Glomerular visceral epithelial cell (primary cell): ENCODE measurements around the gene C12orf75.
A peak's percentile ranks its signal among the peaks of the same experiment; 100 is the strongest.
"Not testable (repeated sequence)": the region's sequence is repeated elsewhere in the genome, so short reads cannot be mapped to it uniquely, and the experiment has no call there.

ENCODE experiments used
- DNase-seq: peaks from one replicate; pipeline ENCODE4 v3.0.0-alpha.2; 2016; ENCODE audit errors: extremely low spot score

Gene C12orf75

GRCh38 chr12:105310476-105311085, 19.9 kb upstream of the C12orf75 start:
- not testable (repeated sequence) for DNase-seq

GRCh38 chr12:105311936-105312335, 18.6 kb upstream of the C12orf75 start:
- not testable (repeated sequence) for DNase-seq

- not testable (repeated sequence) for DNase-seq
These were observed 16.7 kb upstream of the C12orf75 start for GRCh38 chr12:105313755-105314154.

GRCh38 chr12:105315130-105315529, 15.4 kb upstream of the C12orf75 start:
- DNase-seq, result no peak

DNA sequence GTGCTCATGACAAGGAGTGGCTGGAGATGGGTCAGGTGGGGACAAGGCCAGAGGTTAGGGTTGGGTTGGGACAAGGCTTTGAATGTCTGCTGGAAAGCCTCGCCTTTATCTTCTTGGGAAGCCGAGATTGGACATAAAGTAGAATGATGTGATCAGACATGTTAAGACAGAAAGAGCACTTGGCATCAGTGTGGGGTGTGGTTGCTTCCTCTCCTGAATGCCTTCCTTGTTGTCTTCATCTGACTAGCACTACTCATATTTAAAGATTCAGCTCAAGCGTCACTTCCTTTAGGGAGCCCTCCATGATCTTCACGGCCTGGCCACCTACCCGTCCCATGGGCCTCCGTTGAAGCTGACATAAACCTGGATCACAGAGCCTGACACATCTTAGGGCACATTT, 14.8 kb upstream of the C12orf75 start:
- no peak for DNase-seq

DNA sequence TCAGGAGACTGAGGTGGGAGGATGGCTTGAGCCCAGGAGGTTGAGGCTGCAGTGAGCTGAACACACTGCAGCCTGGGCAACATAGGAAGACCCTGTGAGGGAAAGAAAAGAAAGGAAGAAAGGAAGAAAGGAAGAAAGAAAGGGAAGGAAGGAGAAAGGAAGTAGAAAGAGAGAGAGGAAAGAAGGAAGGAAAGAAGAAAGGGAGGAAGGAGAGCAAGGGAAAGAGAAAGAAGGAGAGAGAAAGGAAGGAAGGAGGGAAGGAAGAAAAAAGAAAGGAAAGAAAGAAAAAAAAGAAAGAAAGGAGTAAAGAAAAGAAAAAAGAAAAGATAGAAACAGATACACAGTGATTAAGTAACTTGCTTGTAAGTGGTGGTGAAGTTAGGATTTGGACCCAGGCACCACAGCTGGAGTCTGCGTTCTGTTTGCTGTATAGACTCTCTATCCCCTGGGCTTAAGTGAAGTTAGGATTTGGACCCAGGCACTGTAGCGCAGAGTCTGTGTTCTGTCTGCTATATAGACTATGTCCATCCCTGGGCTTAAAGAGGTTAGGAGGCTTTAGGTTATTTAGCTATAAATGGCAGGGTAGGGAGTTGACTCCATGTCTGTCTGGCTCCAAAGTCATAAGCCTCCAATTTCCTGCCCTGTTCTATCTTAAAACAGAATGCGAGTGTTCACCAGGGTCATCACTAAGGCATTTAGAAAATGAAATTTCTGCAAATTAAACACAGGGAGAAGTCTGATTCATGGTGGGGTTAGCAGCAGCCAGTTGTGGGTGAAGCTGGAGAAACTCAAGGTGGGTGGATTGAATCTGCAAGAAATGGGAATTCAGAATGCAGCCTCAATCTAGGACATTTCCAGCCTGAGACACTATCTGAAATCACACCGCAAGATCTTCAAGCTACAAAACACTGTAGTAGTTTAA, 13.3 kb upstream of the C12orf75 start:
- peak; percentile 72 for DNase-seq

DNA sequence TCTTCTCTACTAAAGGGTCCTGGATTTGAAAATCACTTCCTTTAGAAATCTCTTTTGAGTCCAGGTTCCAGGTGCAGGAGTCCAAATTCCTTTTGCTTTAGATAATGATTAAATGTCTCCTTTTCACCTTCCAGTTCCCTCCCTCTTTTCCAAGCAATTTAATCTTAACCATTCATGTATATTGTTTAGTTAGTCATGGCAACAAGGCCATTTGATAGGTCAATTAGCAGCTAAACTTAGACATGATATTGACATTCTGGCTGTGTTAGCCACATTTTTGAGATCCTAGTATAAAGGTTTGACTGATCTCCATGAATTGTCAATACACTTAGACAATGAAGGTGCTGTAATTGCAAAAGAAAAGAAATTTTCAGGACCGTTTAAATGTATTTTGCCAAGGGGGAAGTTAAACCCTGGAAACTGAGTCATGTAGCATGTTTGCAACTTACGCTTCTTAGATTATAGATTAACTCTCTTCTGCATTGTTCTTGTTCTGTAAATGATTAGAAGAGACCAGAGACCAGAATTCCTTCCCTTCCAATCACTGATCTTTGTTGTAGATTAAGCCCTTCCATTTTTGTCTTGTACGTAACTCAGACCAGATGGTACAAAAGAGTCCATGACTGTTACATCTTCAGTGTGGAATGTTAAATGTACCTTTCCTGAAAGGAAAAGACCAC, 12.4 kb upstream of the C12orf75 start:
- peak; percentile 87 for DNase-seq

- DNase-seq, result no peak
These were observed 11.6 kb upstream of the C12orf75 start for GRCh38 chr12:105318651-105319483.

DNA sequence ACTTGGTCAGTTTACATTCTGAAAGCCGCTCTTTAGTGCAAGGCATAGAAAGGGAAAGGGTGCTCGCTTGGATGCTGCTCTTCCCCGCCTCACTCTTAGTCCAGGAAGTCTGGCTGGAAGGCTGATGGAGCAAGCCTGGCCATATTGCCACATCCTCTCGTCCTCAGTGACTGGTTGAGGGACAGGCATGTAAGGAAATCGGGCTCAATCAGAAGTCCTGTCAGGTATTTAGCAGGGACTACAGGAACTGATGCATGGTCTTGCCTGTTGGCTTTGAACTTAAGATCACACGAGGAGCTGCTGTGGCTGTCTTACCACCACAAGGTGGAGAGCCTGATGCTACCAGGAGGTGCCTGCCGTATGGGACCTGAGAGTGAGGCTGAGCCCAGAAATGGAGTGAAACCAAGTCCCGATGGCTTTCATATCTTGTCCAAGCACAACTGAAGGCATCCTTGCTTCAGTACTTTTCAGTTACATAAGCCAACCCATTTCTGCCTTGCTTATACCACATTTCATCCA, 10.7 kb upstream of the C12orf75 start:
- no peak for DNase-seq

DNA sequence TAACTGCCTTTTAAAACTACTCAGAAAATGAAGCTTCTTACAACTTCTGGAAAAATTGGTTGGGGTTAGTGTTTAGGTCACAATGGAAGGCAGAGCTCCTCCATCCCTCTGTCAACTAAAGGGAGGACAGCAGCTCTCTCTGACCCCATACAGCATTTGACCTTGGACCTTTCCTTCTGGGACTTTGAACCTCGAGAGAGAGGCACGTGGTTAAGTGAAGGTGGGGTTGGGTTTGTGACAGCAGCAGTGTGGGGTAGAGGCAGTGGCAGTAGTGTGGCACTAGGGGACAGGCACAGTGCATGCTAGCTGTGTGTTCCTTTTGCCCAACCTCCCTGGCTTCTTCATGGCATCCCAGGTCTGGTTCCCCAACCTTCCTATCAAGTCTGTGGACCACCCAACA, 9.4 kb upstream of the C12orf75 start:
- no peak for DNase-seq

DNA sequence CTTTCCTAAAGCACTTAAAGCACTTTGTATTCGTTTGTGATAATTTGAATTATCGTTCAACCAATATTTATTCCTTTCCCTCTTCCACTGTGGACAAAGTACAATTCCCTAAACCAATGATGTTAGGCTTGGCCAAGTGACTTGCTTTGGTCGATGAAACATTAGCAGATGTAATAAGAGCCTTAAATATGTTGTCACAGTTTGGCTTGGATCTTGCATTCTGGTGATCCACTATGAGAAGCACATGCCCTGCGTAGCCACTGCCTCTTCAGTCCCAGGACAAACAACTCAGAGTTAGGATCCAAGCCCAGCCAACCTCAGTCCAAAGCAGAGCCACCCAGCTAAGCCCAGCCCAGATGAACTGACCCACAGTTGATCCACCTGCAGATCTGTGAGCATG, 8.4 kb upstream of the C12orf75 start:
- DNase-seq, result no peak

DNA sequence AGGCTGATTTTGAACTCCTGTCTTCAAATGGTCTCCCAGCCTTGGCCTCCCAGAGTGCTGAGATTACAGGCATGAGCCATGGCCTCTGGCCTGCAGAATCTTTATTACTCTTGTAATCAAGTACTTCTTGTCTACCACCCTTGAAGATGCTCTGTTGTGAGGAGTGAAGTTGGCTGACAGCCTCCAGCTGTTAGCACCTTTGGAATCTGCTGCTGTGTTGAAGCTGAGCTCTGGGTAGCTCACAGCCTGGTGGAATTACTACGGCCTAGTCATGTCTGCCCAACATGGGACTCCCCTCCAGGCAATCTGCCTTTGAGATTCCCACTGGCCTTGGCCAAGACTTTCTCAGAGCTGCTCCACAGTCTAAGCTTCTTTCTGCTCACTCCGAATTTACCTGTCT, 5.8 kb upstream of the C12orf75 start:
- DNase-seq, result no peak

GRCh38 chr12:105325117-105325516, 5.4 kb upstream of the C12orf75 start:
- no peak for DNase-seq

DNA sequence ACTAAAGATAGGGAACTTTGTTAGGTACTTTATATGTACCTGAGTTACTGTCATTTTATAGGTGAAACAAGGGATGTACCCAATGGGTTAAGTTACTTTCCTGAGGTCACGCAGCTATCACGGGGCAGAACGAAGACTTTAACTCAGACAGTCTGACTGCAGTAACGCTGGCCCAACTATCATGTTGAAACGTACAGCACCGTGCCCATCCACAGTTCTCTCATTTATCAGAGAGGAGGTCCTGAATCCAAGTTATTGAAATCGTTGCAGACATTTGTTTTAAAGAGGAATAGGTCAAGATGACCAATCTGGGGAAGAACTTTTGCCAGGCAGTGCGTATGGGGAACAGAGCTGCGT, 587 bp upstream of the C12orf75 start:
- DNase-seq, result peak; percentile 16

DNA sequence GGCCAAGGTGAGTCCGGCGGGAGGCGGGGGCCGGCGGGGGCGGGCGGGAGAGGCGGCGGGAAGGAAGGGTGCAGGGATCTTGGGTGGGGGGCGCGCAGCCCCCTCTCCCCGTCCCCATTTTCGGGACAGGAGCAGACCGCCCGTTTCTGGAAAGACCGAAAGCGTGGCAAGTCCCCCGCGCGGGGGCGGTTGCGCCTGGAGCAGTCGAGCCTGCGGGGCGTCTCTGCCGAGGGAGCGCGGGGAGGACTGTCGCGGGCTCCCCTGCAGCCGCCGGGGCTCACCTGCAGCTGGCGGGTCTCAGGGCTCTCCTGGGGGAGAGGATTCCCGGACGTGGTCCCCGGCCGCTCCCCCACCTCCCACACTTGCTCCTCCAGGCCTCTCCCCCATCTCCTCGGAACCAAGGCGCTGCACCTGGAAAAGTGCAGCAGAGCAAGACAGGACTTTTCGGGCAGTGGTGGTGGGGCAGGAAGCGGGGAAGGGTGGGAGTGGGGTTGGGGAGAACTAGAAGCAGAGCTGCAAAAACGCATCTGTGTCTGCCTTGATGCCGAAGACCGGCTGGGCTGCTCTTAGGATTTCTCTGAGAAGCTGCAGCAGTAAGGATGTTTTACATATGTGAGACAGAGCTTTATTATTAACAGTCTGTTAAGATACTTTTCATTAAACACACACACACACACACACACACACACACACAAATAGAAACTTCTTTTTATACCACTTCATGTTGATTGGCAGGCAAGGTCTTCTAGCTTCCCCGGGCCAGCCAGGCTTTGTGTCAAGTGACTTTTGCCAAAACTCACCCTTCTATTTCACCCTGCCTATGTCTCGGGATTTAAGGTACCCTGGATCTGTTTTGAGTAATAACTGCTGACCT, 677 bp downstream of the C12orf75 start:
- DNase-seq, result peak; percentile 20

DNA sequence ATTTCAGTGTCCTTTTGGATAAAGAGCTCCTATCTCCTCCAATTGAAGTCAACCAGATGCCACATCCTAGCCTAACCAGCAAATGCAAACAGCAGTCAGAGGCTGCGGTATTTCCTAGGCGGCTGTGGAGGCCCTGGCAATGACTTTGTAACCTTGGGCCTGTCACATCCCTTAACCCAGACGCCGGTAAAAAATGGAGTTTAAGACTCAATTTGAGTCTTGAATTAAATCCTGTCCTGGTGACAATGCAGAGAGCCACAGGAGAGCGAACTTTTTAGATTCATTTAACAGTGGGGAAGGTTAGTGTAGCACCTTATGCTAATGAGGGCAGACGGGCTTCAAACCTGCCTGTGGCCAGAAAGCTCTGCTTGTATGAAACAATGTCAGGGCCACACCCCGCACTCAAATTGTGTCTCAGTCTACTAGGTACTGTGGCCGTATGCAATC, 1.3 kb downstream of the C12orf75 start:
- peak; percentile 43 for DNase-seq

- peak; percentile 59 for DNase-seq
These were observed 1.8 kb downstream of the C12orf75 start for GRCh38 chr12:105332286-105332685.

DNA sequence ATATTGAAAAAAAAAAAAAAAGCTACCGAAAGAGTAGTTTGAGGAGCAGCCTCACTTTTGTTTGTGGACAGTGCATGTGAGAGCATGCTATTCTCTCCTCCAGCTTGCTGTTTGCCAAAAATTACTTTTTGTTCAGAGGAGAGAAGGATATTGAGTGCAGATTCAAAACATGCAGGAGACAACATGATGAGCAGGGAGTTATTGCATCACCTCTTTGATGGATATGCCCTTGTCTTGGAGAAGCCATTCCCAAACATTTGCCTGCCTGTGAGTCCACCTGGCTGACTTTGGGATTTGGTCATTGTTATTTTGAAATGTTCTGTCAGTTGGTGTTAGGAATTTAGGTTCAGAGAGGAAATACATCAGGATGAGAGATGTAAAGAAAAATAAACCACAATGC, 2.4 kb downstream of the C12orf75 start:
- DNase-seq, result no peak

DNA sequence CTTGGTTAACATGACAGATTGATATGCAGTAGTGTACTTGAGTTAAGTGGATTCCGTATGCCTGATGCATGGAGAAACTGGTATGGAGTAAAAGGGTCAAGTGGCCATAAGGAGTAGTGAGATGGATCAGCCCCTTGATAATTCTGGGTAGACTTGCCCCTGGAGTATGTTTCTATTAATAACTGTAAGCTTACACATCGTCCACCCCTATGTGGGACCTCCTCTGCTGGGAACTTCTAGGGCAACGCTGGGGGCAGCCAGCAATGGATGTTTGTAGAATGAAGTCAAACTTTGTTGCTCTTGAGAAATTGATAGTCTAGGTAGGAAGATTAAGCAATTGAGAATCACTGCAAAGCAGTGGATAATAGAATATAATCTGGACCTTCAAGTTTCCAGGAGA, 3.5 kb downstream of the C12orf75 start:
- DNase-seq, result peak; percentile 57

DNA sequence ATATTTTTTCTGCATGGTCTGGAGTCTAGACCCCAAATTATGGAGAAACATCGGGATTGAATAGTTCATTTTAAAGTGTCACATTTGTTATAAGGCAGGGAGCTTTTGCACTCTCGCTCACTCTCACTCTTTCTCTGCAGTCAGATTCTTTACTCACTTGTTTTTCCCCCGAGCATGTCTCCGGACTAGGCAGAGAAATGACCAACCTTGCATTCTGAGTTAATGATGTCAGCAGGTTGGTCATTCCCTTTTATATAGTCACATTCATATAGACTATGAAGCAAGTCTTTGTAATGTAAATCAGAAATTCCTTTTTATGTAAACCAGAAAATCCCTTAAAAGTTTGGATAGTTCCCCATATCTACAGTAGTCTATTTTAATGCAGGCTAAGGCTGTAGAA, 4.1 kb downstream of the C12orf75 start:
- peak; percentile 56 for DNase-seq

GRCh38 chr12:105335856-105336255, 5.4 kb downstream of the C12orf75 start:
- no peak for DNase-seq
